Sigmoid colon (tissue), 4 donors: ENCODE measurements around the gene RAP1A.
A peak's percentile ranks its signal among the peaks of the same experiment; 100 is the strongest.
"Not testable (repeated sequence)": the region's sequence is repeated elsewhere in the genome, so short reads cannot be mapped to it uniquely, and the experiment has no call there.

Experiments used
- CTCF ChIP-seq, 4 experiments: fragments of 450-650 bp in 3 of 4; fragments of 200-600 bp in 1 of 4; IDR thresholded peaks; one replicate each; pipeline ENCODE4 v1.5.1; 2016 to 2019; ENCODE audit warnings: antibody characterized with exemption in 4 of 4, mild to moderate bottlenecking in 3 of 4, moderate library complexity in 2 of 4
- EP300 ChIP-seq, 4 donors: sonication (generic); formaldehyde crosslinking; IDR thresholded peaks; one replicate each; pipeline ENCODE4 v1.6.1; 2017; ENCODE audit warnings: antibody characterized with exemption in 4 of 4
- POLR2A ChIP-seq, 2 donors: fragments of 450-650 bp; IDR thresholded peaks; one replicate each; pipeline ENCODE4 v1.6.1; 2016; ENCODE audit warnings: antibody characterized with exemption in 2 of 2, mild to moderate bottlenecking in 2 of 2, moderate library complexity in 2 of 2
- POLR2AphosphoS5 ChIP-seq, 4 donors: sonication (generic); formaldehyde crosslinking; IDR thresholded peaks; one replicate each; pipeline ENCODE4 v1.6.1; 2017; ENCODE audit warnings: antibody characterized with exemption in 4 of 4

GRCh38 chr1:111608528-111608927 is 11.1 kb upstream of the RAP1A start:
- TF ChIP-seq CTCF, POLR2A, EP300 (IDR thresholded peaks at IDR 0.05): not testable (repeated sequence)
- peak in 1 of 4 donors; percentile 25 for TF ChIP-seq POLR2AphosphoS5 (IDR thresholded peaks at IDR 0.05)
